EL (cell line): ENCODE results near the gene ECPAS.
"Not testable (repeated sequence)": the region's sequence is repeated elsewhere in the genome, so short reads cannot be mapped to it uniquely, and the experiment has no call there.

Source experiments
- DNase-seq: peaks from one replicate; pipeline ENCODE4 v3.0.0-alpha.2; 2016

ECPAS gene

GRCh38 chr9:111483858-111484571 is at the start of gene ECPAS:
Gene ECPAS, minus strand, starts transcription at chr9:111484383. Its CDS starts 11,465 bp downstream, at chr9:111472918.
- DNase-seq = peak; percentile 88

- DNase-seq = no peak
Measured at GRCh38 chr9:111533099-111533790, 49.1 kb upstream of the ECPAS start.

- DNase-seq = no peak
Measured at GRCh38 chr9:111531716-111532115, 47.5 kb upstream of the ECPAS start.

- DNase-seq = no peak
Measured at GRCh38 chr9:111529787-111530186, 45.6 kb upstream of the ECPAS start.

- DNase-seq = no peak
Measured at GRCh38 chr9:111527347-111527746, 43.2 kb upstream of the ECPAS start.

- peak; percentile 85 for DNase-seq
Measured at GRCh38 chr9:111525056-111525977, 41.1 kb upstream of the ECPAS start, which contains the start of gene ZNF483. Gene ZNF483, plus strand, starts transcription at chr9:111525179. Its CDS starts 2,217 bp downstream, at chr9:111527396.

- no peak for DNase-seq
Measured at GRCh38 chr9:111524731-111525055, 40.5 kb upstream of the ECPAS start.

- DNase-seq = peak; percentile 34
Measured at GRCh38 chr9:111516061-111516465, 31.9 kb upstream of the ECPAS start.

GRCh38 chr9:111514967-111515366 is 30.8 kb upstream of the ECPAS start:
- DNase-seq = no peak

GRCh38 chr9:111511581-111511980 is 27.4 kb upstream of the ECPAS start:
- not testable (repeated sequence) for DNase-seq

- no peak for DNase-seq
Measured at GRCh38 chr9:111502506-111502905, 18.3 kb upstream of the ECPAS start.

- no peak for DNase-seq
Measured at GRCh38 chr9:111501648-111502047, 17.5 kb upstream of the ECPAS start.

- DNase-seq = no peak
Measured at GRCh38 chr9:111501005-111501562, 16.9 kb upstream of the ECPAS start.

GRCh38 chr9:111497196-111497595 is 13.0 kb upstream of the ECPAS start:
- not testable (repeated sequence) for DNase-seq

- no peak for DNase-seq
Measured at GRCh38 chr9:111484572-111484894, 350 bp upstream of the ECPAS start.

- DNase-seq = peak; percentile 56
Measured at GRCh38 chr9:111483439-111483857, 735 bp downstream of the ECPAS start.

GRCh38 chr9:111482694-111483438 is 1.3 kb downstream of the ECPAS start:
- peak; percentile 77 for DNase-seq

GRCh38 chr9:111481885-111482636 is 2.1 kb downstream of the ECPAS start:
- DNase-seq = peak; percentile 66

GRCh38 chr9:111477677-111478076 is 6.5 kb downstream of the ECPAS start:
- no peak for DNase-seq

GRCh38 chr9:111475195-111475594 is 9.0 kb downstream of the ECPAS start:
- DNase-seq = no peak

GRCh38 chr9:111474385-111474784 is 9.8 kb downstream of the ECPAS start:
- DNase-seq = no peak
